Keratinocyte (primary cell): ENCODE results near the gene NCAM2.

Experiments
- CTCF ChIP-seq, 3 experiments: IDR thresholded peaks in 1 of 3; conservative IDR thresholded peaks in 1 of 3; optimal IDR thresholded peaks in 1 of 3; 2 replicates in 2 of 3; 3 replicates in 1 of 3; pipeline versions ENCODE3 to v1.5.1; 2011; ENCODE audit warnings: low read length in 3 of 3, mild to moderate bottlenecking in 3 of 3, moderate library complexity in 2 of 3, control low read depth in 1 of 3, inconsistent platforms in 1 of 3; ENCODE audit not compliant: insufficient read depth in 2 of 3; ENCODE audit errors: extremely low read depth in 1 of 3
- EZH2 ChIP-seq: IDR thresholded peaks from one replicate; pipeline ENCODE4 v1.6.1; 2012; ENCODE audit warnings: inconsistent platforms, mild to moderate bottlenecking, low read length, moderate library complexity

- no peak for TF ChIP-seq CTCF (optimal IDR thresholded peaks at IDR 0.05 in 1 of 3, IDR thresholded peaks at IDR 0.05 in 1 of 3, conservative IDR thresholded peaks at IDR 0.05 in 1 of 3; ENCODE audit: extremely low read depth in 1 of 3, insufficient read depth in 2 of 3, low read length in 3 of 3)
- TF ChIP-seq EZH2: no peak
Observed at GRCh38 chr21:21074305-21074704, 76.1 kb downstream of the NCAM2 start.
